HG03064 (cell line): ENCODE results near the gene ENPP6.
"Not testable (repeated sequence)": the region's sequence is repeated elsewhere in the genome, so short reads cannot be mapped to it uniquely, and the experiment has no call there.

Source experiments
- ATAC-seq: cut with Tn5 transposase; IDR thresholded peaks from one replicate; pipeline ENCODE4 v1.9.1; 2021; ENCODE audit warnings: low read depth; ENCODE audit not compliant: unreplicated experiment

Gene ENPP6

GRCh38 chr4:184066584-184067300, 150.9 kb downstream of the ENPP6 start:
- no peak for ATAC-seq

GRCh38 chr4:184064877-184065276, 152.8 kb downstream of the ENPP6 start:
- no peak for ATAC-seq

GRCh38 chr4:184062769-184063168, 154.9 kb downstream of the ENPP6 start:
- no peak for ATAC-seq

GRCh38 chr4:184061582-184061981, 156.1 kb downstream of the ENPP6 start:
- ATAC-seq: no peak

- no peak for ATAC-seq
Measured at GRCh38 chr4:184059099-184059498, 158.6 kb downstream of the ENPP6 start.

- ATAC-seq: no peak
Measured at GRCh38 chr4:184058026-184058425, 159.6 kb downstream of the ENPP6 start.

GRCh38 chr4:184056877-184057276, 160.8 kb downstream of the ENPP6 start:
- no peak for ATAC-seq

GRCh38 chr4:184053434-184053833, 164.2 kb downstream of the ENPP6 start:
- ATAC-seq: no peak

GRCh38 chr4:184052616-184053015, 165.1 kb downstream of the ENPP6 start:
- ATAC-seq: no peak

- ATAC-seq: not testable (repeated sequence)
Measured at GRCh38 chr4:184051262-184051661, 166.4 kb downstream of the ENPP6 start.

- ATAC-seq: no peak
Measured at GRCh38 chr4:184046148-184046547, 171.5 kb downstream of the ENPP6 start.

GRCh38 chr4:184041156-184041555, 176.5 kb downstream of the ENPP6 start:
- ATAC-seq: no peak

- no peak for ATAC-seq
Measured at GRCh38 chr4:184039963-184040383, 177.7 kb downstream of the ENPP6 start.
